Esophagus muscularis mucosa (tissue), 3 donors: ENCODE results near the gene CNBD2.
"Not testable (repeated sequence)": the region's sequence is repeated elsewhere in the genome, so short reads cannot be mapped to it uniquely, and the experiment has no call there.

Experiments
- POLR2A ChIP-seq: fragments of 450-650 bp; IDR thresholded peaks from one replicate; pipeline ENCODE4 v1.6.1; 2017; ENCODE audit warnings: antibody characterized with exemption, moderate library complexity, mild to moderate bottlenecking, low read depth
- TF ChIP-seq, protein P1 (sequence below), 3 experiments: fragments of 200-600 bp in 2 of 3; fragments of 450-650 bp in 1 of 3; sonication (generic) in 2 of 3; IDR thresholded peaks; one replicate each; pipeline ENCODE4 v1.5.1; 2017 to 2019; ENCODE audit warnings: antibody characterized with exemption in 3 of 3, mild to moderate bottlenecking in 2 of 3, moderate library complexity in 1 of 3

DNA sequence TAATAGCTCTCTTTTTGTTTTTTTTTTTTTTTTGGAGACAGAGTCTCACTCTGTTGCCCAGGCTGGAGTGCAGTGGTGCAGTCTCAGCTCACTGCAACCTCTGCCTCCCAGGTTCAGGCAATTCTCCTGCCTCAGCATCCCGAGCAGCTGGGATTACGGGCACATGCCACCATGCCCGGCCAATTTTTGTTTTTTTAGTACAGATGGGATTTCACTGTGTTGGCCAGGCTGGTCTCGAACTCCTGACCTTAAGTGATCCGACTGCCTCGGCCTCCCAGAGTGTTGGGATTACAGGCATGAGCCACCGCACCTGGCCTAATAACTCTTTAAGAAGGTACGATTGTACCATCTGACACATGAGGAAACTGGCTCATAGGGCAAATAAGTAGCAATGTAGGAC is 28.1 kb downstream of the CNBD2 start:
- TF ChIP-seq, protein P1, sequence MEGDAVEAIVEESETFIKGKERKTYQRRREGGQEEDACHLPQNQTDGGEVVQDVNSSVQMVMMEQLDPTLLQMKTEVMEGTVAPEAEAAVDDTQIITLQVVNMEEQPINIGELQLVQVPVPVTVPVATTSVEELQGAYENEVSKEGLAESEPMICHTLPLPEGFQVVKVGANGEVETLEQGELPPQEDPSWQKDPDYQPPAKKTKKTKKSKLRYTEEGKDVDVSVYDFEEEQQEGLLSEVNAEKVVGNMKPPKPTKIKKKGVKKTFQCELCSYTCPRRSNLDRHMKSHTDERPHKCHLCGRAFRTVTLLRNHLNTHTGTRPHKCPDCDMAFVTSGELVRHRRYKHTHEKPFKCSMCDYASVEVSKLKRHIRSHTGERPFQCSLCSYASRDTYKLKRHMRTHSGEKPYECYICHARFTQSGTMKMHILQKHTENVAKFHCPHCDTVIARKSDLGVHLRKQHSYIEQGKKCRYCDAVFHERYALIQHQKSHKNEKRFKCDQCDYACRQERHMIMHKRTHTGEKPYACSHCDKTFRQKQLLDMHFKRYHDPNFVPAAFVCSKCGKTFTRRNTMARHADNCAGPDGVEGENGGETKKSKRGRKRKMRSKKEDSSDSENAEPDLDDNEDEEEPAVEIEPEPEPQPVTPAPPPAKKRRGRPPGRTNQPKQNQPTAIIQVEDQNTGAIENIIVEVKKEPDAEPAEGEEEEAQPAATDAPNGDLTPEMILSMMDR (IDR thresholded peaks at IDR 0.05) = not testable (repeated sequence)
- TF ChIP-seq POLR2A = not testable (repeated sequence)
